Common myeloid progenitor, CD34-positive (primary cell): ENCODE data around the gene CBX4.

ENCODE experiments used
- CTCF ChIA-PET: fragments of 350-600 bp; sonication (Branson Sonifier 250); formaldehyde crosslinking; loops from one replicate; lab custom pipeline; 2021; ENCODE audit warnings: antibody characterized with exemption; lab: Charles Lee
- POLR2A ChIA-PET: fragments of 350-600 bp; sonication (Branson Sonifier 250); formaldehyde crosslinking; loops from one replicate; lab custom pipeline; 2021; ENCODE audit warnings: antibody characterized with exemption; lab: Charles Lee
- DNase-seq, 3 donors: peaks; one replicate each; pipeline versions ENCODE4 v3.0.0 to v3.0.0-alpha.2; 2013
- H3K27ac ChIP-seq, 2 experiments: 1 replicate in 1 of 2; 2 replicates in 1 of 2; pipeline ENCODE4 v1.7.0; 2013; ENCODE audit warnings: inconsistent platforms in 2 of 2, low read length in 2 of 2, mild to moderate bottlenecking in 2 of 2, low read depth in 1 of 2, moderate library complexity in 1 of 2; ENCODE audit not compliant: severe bottlenecking in 2 of 2, insufficient read depth in 1 of 2, poor library complexity in 1 of 2
- H3K27me3 ChIP-seq, 5 experiments: replicated peaks in 2 of 5; 1 replicate in 3 of 5; 2 replicates in 2 of 5; pipeline versions ENCODE4 v1.6.1 to v1.7.0; 2013; ENCODE audit warnings: low read length in 4 of 5, mild to moderate bottlenecking in 2 of 5, moderate library complexity in 2 of 5, inconsistent platforms in 1 of 5; ENCODE audit not compliant: insufficient read depth in 5 of 5, control insufficient read depth in 4 of 5
- H3K36me3 ChIP-seq, 4 experiments: 1 replicate in 2 of 4; 2 replicates in 2 of 4; pipeline versions ENCODE4 v1.6.1 to v1.7.0; 2013; ENCODE audit warnings: low read length in 3 of 4, control low read depth in 1 of 4, mild to moderate bottlenecking in 1 of 4; ENCODE audit not compliant: control insufficient read depth in 4 of 4, insufficient read depth in 4 of 4
- H3K4me1 ChIP-seq, 4 experiments: 1 replicate in 3 of 4; 2 replicates in 1 of 4; pipeline versions ENCODE4 v1.6.1 to v1.7.1; 2013; ENCODE audit warnings: low read length in 3 of 4, mild to moderate bottlenecking in 3 of 4, control low read depth in 1 of 4, inconsistent platforms in 1 of 4, moderate library complexity in 1 of 4; ENCODE audit not compliant: control insufficient read depth in 4 of 4, insufficient read depth in 4 of 4; ENCODE audit errors: control extremely low read depth in 1 of 4
- H3K4me3 ChIP-seq, 7 experiments: 1 replicate in 4 of 7; 2 replicates in 3 of 7; pipeline versions ENCODE4 v1.5.1 to v1.7.0; 2013; ENCODE audit warnings: mild to moderate bottlenecking in 7 of 7, low read length in 6 of 7, moderate library complexity in 6 of 7, inconsistent platforms in 2 of 7, low read depth in 2 of 7, control low read depth in 1 of 7; ENCODE audit not compliant: insufficient read depth in 4 of 7, control insufficient read depth in 1 of 7; ENCODE audit errors: extremely low read depth in 1 of 7
- H3K9me3 ChIP-seq, 5 experiments: 1 replicate in 4 of 5; 2 replicates in 1 of 5; pipeline versions ENCODE4 v1.6.1 to v1.7.1; 2013; ENCODE audit warnings: low read length in 4 of 5, mild to moderate bottlenecking in 2 of 5, inconsistent platforms in 1 of 5, low read depth in 1 of 5, moderate library complexity in 1 of 5; ENCODE audit not compliant: control insufficient read depth in 4 of 5, insufficient read depth in 2 of 5; ENCODE audit errors: control extremely low read depth in 1 of 5
- WGBS: methylation state at CpG from one replicate; pipeline ENCODE4 v1.1.5; 2013; ENCODE audit not compliant: insufficient coverage; 5-methylcytosine and 5-hydroxymethylcytosine counted together

Gene CBX4

GRCh38 chr17:79792984-79793923, 46.0 kb downstream of the CBX4 start:
- peaks cover 0 to 16% (median 12%) of the 10 kb centered on the region in 4 experiments for H3K36me3 ChIP-seq
- CTCF ChIA-PET = interaction anchor here (0.6 to 3.3 kb wide), 6 partner anchors 11 to 124 kb away, joined by 3 to 12 read pairs (median 4); partner anchors contain the start of gene CBX4
- POLR2A ChIA-PET = no interaction called here
- H3K4me3 ChIP-seq = no peak overlapping the region
- peaks cover 0 to 64% (median 27%) of the 10 kb centered on the region in 5 experiments for H3K27me3 ChIP-seq
- 77% methylated on average over 48 of the region's 63 CpGs for WGBS
- no peak overlapping the region for H3K27ac ChIP-seq
- DNase-seq = no peak
- H3K9me3 ChIP-seq = no peaks in the 10 kb centered on the region
- peaks cover 0 to 54% (median 43%) of the 10 kb centered on the region in 4 experiments for H3K4me1 ChIP-seq

- peaks cover 0 to 16% (median 12%) of the 10 kb centered on the region in 4 experiments for H3K36me3 ChIP-seq
- DNase-seq = no peak
- no peak overlapping the region for H3K27ac ChIP-seq
- WGBS = 29% methylated on average over 6 of the region's 22 CpGs
- peaks cover 0 to 47% (median 36%) of the 10 kb centered on the region in 4 experiments for H3K4me1 ChIP-seq
- no peaks in the 10 kb centered on the region for H3K9me3 ChIP-seq
- H3K4me3 ChIP-seq = no peak overlapping the region
- H3K27me3 ChIP-seq = peaks cover 0 to 58% (median 27%) of the 10 kb centered on the region in 5 experiments
- CTCF ChIA-PET = interaction anchor here (0.8 to 3.3 kb wide), 5 partner anchors 12 to 47 kb away, joined by 3 to 12 read pairs (median 3); no protein-coding TSS in a partner anchor
- POLR2A ChIA-PET = no interaction called here
Observed at GRCh38 chr17:79792341-79792871, 46.8 kb downstream of the CBX4 start.

GRCh38 chr17:79791735-79792161, 47.5 kb downstream of the CBX4 start:
- Histone ChIP-seq H3K4me3 (no peak overlapping the region), H3K36me3 (peaks cover 0 to 19% (median 12%) of the 10 kb centered on the region in 4 experiments), H3K27ac (no peak overlapping the region), H3K27me3 (peaks cover 0 to 58% (median 27%) of the 10 kb centered on the region in 5 experiments), H3K9me3 (no peaks in the 10 kb centered on the region), H3K4me1 (peaks cover 0 to 47% (median 36%) of the 10 kb centered on the region in 4 experiments)
- ChIA-PET CTCF (interaction anchor here (0.8 to 3.3 kb wide), 6 partner anchors 12 to 178 kb away, joined by 3 to 12 read pairs (median 4); partner anchors contain the start of gene CBX4), POLR2A (no interaction called here)
- WGBS = 7% methylated on average over 11 of the region's 26 CpGs
- DNase-seq = no peak

GRCh38 chr17:79790805-79791734, 48.2 kb downstream of the CBX4 start:
- Histone ChIP-seq H3K27me3 (peaks cover 0 to 58% (median 27%) of the 10 kb centered on the region in 5 experiments), H3K4me3 (peak overlapping the region in 2 of 7 experiments; percentile 23 to 26), H3K36me3 (peaks cover 0 to 25% (median 13%) of the 10 kb centered on the region in 4 experiments), H3K27ac (no peak overlapping the region), H3K9me3 (no peaks in the 10 kb centered on the region), H3K4me1 (peaks cover 0 to 43% (median 32%) of the 10 kb centered on the region in 4 experiments)
- 6% methylated on average over 58 of the region's 68 CpGs for WGBS
- POLR2A ChIA-PET = interaction anchor here (0.6 kb wide), 1 partner anchor 208 kb away, joined by 5 read pairs; no protein-coding TSS in a partner anchor
- peak in 2 of 3 donors; percentile 65 to 67 for DNase-seq
- CTCF ChIA-PET = interaction anchor here (1.1 to 3.3 kb wide), 9 partner anchors 13 to 179 kb away, joined by 3 to 20 read pairs (median 4); partner anchors contain the start of genes CBX2 and CBX4

GRCh38 chr17:79789943-79790804, 49.1 kb downstream of the CBX4 start:
- no peaks in the 10 kb centered on the region for H3K9me3 ChIP-seq
- POLR2A ChIA-PET = no interaction called here
- H3K4me1 ChIP-seq = peaks cover 0 to 39% (median 26%) of the 10 kb centered on the region in 4 experiments
- 11% methylated on average over 70 of the region's 74 CpGs for WGBS
- H3K4me3 ChIP-seq = peak overlapping the region in 5 of 7 experiments; percentile 17 to 64 (median 59)
- CTCF ChIA-PET = interaction anchor here (0.7 to 3.3 kb wide), 22 partner anchors 9 to 203 kb away, joined by 3 to 20 read pairs (median 4); partner anchors contain the start of gene CBX2
- peaks cover 0 to 58% (median 27%) of the 10 kb centered on the region in 5 experiments for H3K27me3 ChIP-seq
- H3K36me3 ChIP-seq = peaks cover 0 to 34% (median 18%) of the 10 kb centered on the region in 4 experiments
- DNase-seq = no peak
- H3K27ac ChIP-seq = no peak overlapping the region
